Loucy (cell line): Measurements from ENCODE around the gene TMC3.

ENCODE experiments used
- H2AFZ ChIP-seq: fragments of 200-600 bp; sonication (generic); 2 replicates; pipeline ENCODE4 v1.6.0; 2016; ENCODE audit warnings: antibody characterized with exemption, mild to moderate bottlenecking, low read length, moderate library complexity
- H3F3A ChIP-seq: fragments of 200-600 bp; 2 replicates; pipeline ENCODE4 v1.6.0; 2016; ENCODE audit warnings: antibody characterized with exemption, low read depth, mild to moderate bottlenecking
- H3K27me3 ChIP-seq: fragments of 200-600 bp; sonication (generic); 2 replicates; pipeline ENCODE4 v1.6.1; 2014; ENCODE audit warnings: low read length, mild to moderate bottlenecking; ENCODE audit not compliant: insufficient read depth, poor library complexity, severe bottlenecking
- H3K36me3 ChIP-seq: fragments of 200-600 bp; sonication (generic); 2 replicates; pipeline ENCODE4 v1.6.1; 2016; ENCODE audit warnings: low read length; ENCODE audit not compliant: insufficient read depth
- H3K4me1 ChIP-seq: fragments of 200-600 bp; sonication (generic); 2 replicates; pipeline ENCODE4 v1.5.1; 2014; ENCODE audit warnings: low read length, mild to moderate bottlenecking; ENCODE audit not compliant: insufficient read depth, poor library complexity, severe bottlenecking
- H3K4me2 ChIP-seq: fragments of 200-600 bp; sonication (generic); 2 replicates; pipeline ENCODE4 v1.6.0; 2014; ENCODE audit warnings: antibody characterized with exemption, low read length, low read depth, mild to moderate bottlenecking; ENCODE audit not compliant: poor library complexity, severe bottlenecking
- H3K4me3 ChIP-seq: fragments of 200-600 bp; sonication (generic); 2 replicates; pipeline ENCODE4 v1.5.1; 2014; ENCODE audit warnings: low read length, mild to moderate bottlenecking, mixed read lengths; ENCODE audit not compliant: poor library complexity, severe bottlenecking
- H3K79me2 ChIP-seq: fragments of 200-600 bp; sonication (generic); 2 replicates; pipeline ENCODE4 v1.6.1; 2014; ENCODE audit warnings: low read length; ENCODE audit not compliant: insufficient read depth
- H3K9ac ChIP-seq: fragments of 200-600 bp; sonication (generic); 2 replicates; pipeline ENCODE4 v1.6.0; 2014; ENCODE audit warnings: mild to moderate bottlenecking, low read depth, low read length, moderate library complexity; ENCODE audit not compliant: poor library complexity, severe bottlenecking
- H3K9me2 ChIP-seq: fragments of 200-600 bp; sonication (generic); replicated peaks from 2 replicates; pipeline ENCODE4 v1.6.1; 2016; ENCODE audit warnings: low read depth, low read length, mixed read lengths
- H3K9me3 ChIP-seq: fragments of 200-600 bp; sonication (generic); 2 replicates; pipeline ENCODE4 v1.6.1; 2014; ENCODE audit warnings: mild to moderate bottlenecking, antibody characterized with exemption, low read length, low read depth; ENCODE audit not compliant: insufficient read depth
- H4K20me1 ChIP-seq: fragments of 200-600 bp; sonication (generic); 2 replicates; pipeline ENCODE4 v1.6.0; 2014; ENCODE audit warnings: antibody characterized with exemption, low read length, mild to moderate bottlenecking; ENCODE audit not compliant: insufficient read depth, poor library complexity, severe bottlenecking
- CTCF ChIP-seq: fragments of 200-600 bp; sonication (generic); conservative IDR thresholded peaks from 2 replicates; pipeline ENCODE4 v1.5.1; 2014; ENCODE audit warnings: mild to moderate bottlenecking, antibody characterized with exemption, low read length
- EZH2phosphoT487 ChIP-seq: fragments of 200-600 bp; IDR thresholded peaks from 2 replicates; pipeline ENCODE4 v1.6.1; 2018; ENCODE audit warnings: antibody characterized with exemption, mild to moderate bottlenecking, moderate library complexity, borderline replicate concordance

TMC3 gene

GRCh38 chr15:81373775-81374395 lies at the start of gene TMC3:
TMC3 (minus strand) TSS chr15:81374213; CDS start chr15:81374077, 136 bp downstream.
- Histone ChIP-seq H3K4me2 (no peak within 1 kb of the TSS), H3K9me2 (no peaks in the 10 kb centered on the region), H3F3A (no peaks in the 10 kb centered on the region), H4K20me1 (no peaks in the 10 kb centered on the region), H3K9me3 (no peaks in the 10 kb centered on the region), H3K27me3 (no peaks in the 10 kb centered on the region), H3K4me1 (no peaks in the 10 kb centered on the region), H3K9ac (no peak within 1 kb of the TSS), H2AFZ (no peak within 1 kb of the TSS), H3K4me3 (no peak within 1 kb of the TSS), H3K36me3 (no peaks in the 10 kb centered on the region), H3K79me2 (no peaks in the 10 kb centered on the region)
- no peak for TF ChIP-seq CTCF
- no peak for TF ChIP-seq EZH2phosphoT487

- Histone ChIP-seq H3F3A (no peaks in the 10 kb centered on the region), H3K36me3 (no peaks in the 10 kb centered on the region), H3K4me1 (peaks cover 5% of the 10 kb centered on the region), H3K9me3 (no peaks in the 10 kb centered on the region), H2AFZ (no peak overlapping the region), H3K9me2 (no peaks in the 10 kb centered on the region), H3K4me2 (no peak overlapping the region), H3K79me2 (no peaks in the 10 kb centered on the region), H3K4me3 (no peak overlapping the region), H3K27me3 (no peaks in the 10 kb centered on the region), H3K9ac (no peak overlapping the region), H4K20me1 (no peaks in the 10 kb centered on the region)
- no peak for TF ChIP-seq CTCF
- no peak for TF ChIP-seq EZH2phosphoT487
Observed at GRCh38 chr15:81421461-81421860, 47.4 kb upstream of the TMC3 start.

GRCh38 chr15:81419332-81419943 lies 45.4 kb upstream of the TMC3 start:
- H3K9me3 ChIP-seq = no peaks in the 10 kb centered on the region
- H2AFZ ChIP-seq = no peak overlapping the region
- no peaks in the 10 kb centered on the region for H3K9me2 ChIP-seq
- H3K36me3 ChIP-seq = no peaks in the 10 kb centered on the region
- no peak overlapping the region for H3K9ac ChIP-seq
- H4K20me1 ChIP-seq = no peaks in the 10 kb centered on the region
- 0 out of 2 replicates have a peak, but pooled peaks cover 5% of the 10 kb centered on the region for H3F3A ChIP-seq
- peaks cover 20% of the 10 kb centered on the region for H3K4me1 ChIP-seq
- H3K4me2 ChIP-seq = no peak overlapping the region
- H3K79me2 ChIP-seq = no peaks in the 10 kb centered on the region
- TF ChIP-seq CTCF (no peak), EZH2phosphoT487 (no peak)
- H3K27me3 ChIP-seq = no peaks in the 10 kb centered on the region
- no peak overlapping the region for H3K4me3 ChIP-seq
